Breast epithelium (tissue), 4 donors: Measurements from ENCODE around the gene CELF5. TPM values are rescaled to one million over a fixed set of nuclear protein-coding genes. Genes with fewer than 3 reads are reported as not detected.

Experiments used
- DNase-seq, 2 donors: peaks; one replicate each; pipeline ENCODE4 v3.0.0-alpha.2; 2019; ENCODE audit warnings: low spot score in 2 of 2
- H3K27ac ChIP-seq, 2 donors: fragments of 200-600 bp; sonication (generic) in 1 of 2; one replicate each; pipeline ENCODE4 v1.5.1; 2016 to 2019; ENCODE audit warnings: mild to moderate bottlenecking in 1 of 2
- H3K27me3 ChIP-seq, 2 donors: fragments of 200-600 bp; sonication (generic) in 1 of 2; one replicate each; pipeline versions ENCODE4 v1.5.1 to v1.6.0; 2017 to 2019; ENCODE audit warnings: control low read depth in 1 of 2, mild to moderate bottlenecking in 1 of 2
- H3K36me3 ChIP-seq: fragments of 200-600 bp; one replicate; pipeline ENCODE4 v1.5.1; 2019
- H3K4me1 ChIP-seq, 2 donors: fragments of 200-600 bp; sonication (generic); one replicate each; pipeline ENCODE4 v1.5.1; 2016 to 2019; ENCODE audit warnings: control low read depth in 1 of 2
- H3K4me3 ChIP-seq, 3 donors: fragments of 200-600 bp; sonication (generic); 1 replicate in 2 of 3; 2 replicates in 1 of 3; pipeline ENCODE4 v1.5.1; 2016 to 2019; ENCODE audit warnings: mild to moderate bottlenecking in 3 of 3, moderate library complexity in 2 of 3
- H3K9me3 ChIP-seq, 2 donors: fragments of 200-600 bp; sonication (generic) in 1 of 2; one replicate each; pipeline ENCODE4 v1.5.1; 2016 to 2019; ENCODE audit warnings: control low read depth in 1 of 2
- POLR2A ChIP-seq: fragments of 450-650 bp; IDR thresholded peaks from one replicate; pipeline ENCODE4 v1.6.1; 2016; ENCODE audit warnings: antibody characterized with exemption, mild to moderate bottlenecking, moderate library complexity
- POLR2AphosphoS5 ChIP-seq, 3 donors: sonication (generic); formaldehyde crosslinking; IDR thresholded peaks; one replicate each; pipeline ENCODE4 v1.6.1; 2017; ENCODE audit warnings: antibody characterized with exemption in 3 of 3
- intact Hi-C: fragments of 100-400 bp; cut with DNase I; formaldehyde crosslinking; loops from one replicate; pipeline ENCODE4 v1.15.1; 2023; ENCODE audit warnings: low total_unique reads
- total RNA-seq, 3 donors: library from RNA; depleted of rRNA; stranded (reverse); fragments of >200 nt; gene quantifications; one replicate each; pipeline ENCODE4 v1.1.0, GENCODE V29; 2016
- TF ChIP-seq, protein P1 (sequence below), 3 donors: fragments of 450-650 bp; IDR thresholded peaks; one replicate each; pipeline ENCODE4 v1.5.1; 2016 to 2017; ENCODE audit warnings: antibody characterized with exemption in 3 of 3, mild to moderate bottlenecking in 3 of 3, moderate library complexity in 3 of 3

The CELF5 gene
- total RNA-seq, 3 donors from 2014 or later = 0.33 to 0.59 TPM; not detected in 1

DNA sequence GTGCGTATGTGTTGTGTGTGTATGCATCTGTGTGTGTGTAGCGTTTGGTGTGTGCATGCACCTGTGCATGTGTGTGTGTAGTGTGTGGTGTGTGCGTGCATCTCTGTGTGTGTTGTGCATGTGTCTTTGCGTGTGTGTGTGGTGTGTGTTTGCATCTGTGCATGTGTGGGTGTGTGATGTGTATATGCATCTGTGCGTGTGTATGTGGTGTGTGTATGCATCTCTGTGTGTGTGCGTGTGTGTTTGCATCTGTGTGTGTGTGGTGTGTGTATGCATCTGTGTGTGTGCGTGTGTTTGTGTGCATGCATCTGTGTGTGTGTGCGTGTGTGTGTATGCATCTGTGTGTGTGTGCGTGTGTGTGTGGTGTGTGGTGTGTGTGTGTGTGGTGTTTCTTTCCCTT lies 20.6 kb downstream of the CELF5 start:
- no peaks in the 10 kb centered on the region for H3K4me1 ChIP-seq
- H3K4me3 ChIP-seq = no peak overlapping the region
- peaks cover 0 to 14% of the 10 kb centered on the region in 2 donors for H3K27me3 ChIP-seq
- H3K27ac ChIP-seq = no peak overlapping the region
- TF ChIP-seq POLR2A (no peak), POLR2AphosphoS5 (IDR thresholded peaks at IDR 0.05) (no peak)
- TF ChIP-seq, protein P1, sequence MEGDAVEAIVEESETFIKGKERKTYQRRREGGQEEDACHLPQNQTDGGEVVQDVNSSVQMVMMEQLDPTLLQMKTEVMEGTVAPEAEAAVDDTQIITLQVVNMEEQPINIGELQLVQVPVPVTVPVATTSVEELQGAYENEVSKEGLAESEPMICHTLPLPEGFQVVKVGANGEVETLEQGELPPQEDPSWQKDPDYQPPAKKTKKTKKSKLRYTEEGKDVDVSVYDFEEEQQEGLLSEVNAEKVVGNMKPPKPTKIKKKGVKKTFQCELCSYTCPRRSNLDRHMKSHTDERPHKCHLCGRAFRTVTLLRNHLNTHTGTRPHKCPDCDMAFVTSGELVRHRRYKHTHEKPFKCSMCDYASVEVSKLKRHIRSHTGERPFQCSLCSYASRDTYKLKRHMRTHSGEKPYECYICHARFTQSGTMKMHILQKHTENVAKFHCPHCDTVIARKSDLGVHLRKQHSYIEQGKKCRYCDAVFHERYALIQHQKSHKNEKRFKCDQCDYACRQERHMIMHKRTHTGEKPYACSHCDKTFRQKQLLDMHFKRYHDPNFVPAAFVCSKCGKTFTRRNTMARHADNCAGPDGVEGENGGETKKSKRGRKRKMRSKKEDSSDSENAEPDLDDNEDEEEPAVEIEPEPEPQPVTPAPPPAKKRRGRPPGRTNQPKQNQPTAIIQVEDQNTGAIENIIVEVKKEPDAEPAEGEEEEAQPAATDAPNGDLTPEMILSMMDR (IDR thresholded peaks at IDR 0.05) = no peak
- no peaks in the 10 kb centered on the region for H3K36me3 ChIP-seq
- H3K9me3 ChIP-seq = no peaks in the 10 kb centered on the region
- intact Hi-C loops = no loop called here
- DNase-seq = no peak

DNA sequence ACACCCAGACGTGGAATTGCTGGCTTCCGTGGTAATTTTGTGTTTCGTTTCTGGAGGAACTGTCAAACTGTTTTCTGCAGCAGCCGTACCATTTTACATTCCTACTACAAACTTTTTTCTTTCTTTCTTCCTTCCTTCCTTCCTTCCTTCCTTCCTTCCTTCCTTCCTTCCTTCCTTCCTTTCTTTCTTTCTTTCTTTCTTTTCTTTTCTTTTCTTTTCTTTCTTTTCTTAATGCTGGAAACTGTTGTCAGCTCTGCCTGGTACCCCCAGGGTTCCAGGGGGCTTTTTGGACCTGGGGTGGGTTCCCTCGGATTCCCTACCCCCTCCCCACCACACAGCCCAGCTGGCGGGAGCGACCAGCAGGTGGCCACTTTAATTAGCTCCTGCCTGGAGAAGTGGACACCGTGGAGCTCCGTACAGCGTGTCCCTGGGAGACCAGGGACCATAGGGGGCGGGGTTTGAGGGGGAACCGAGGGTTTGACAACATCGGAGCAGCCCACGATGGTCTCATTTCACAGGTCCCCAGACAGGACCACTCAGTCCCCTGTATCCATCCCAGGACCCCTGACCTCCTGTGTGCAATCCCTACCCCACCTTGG lies 24.4 kb downstream of the CELF5 start:
- Histone ChIP-seq H3K4me3 (no peak overlapping the region), H3K27me3 (peaks cover 0 to 11% of the 10 kb centered on the region in 2 donors), H3K27ac (no peak overlapping the region), H3K4me1 (no peaks in the 10 kb centered on the region), H3K9me3 (peaks cover 3 to 7% of the 10 kb centered on the region in 2 donors), H3K36me3 (no peaks in the 10 kb centered on the region)
- DNase-seq = no peak
- TF ChIP-seq POLR2AphosphoS5 (IDR thresholded peaks at IDR 0.05) (no peak), POLR2A (no peak)
- TF ChIP-seq, protein P1 (IDR thresholded peaks at IDR 0.05) = no peak
- intact Hi-C loops = no loop called here

DNA sequence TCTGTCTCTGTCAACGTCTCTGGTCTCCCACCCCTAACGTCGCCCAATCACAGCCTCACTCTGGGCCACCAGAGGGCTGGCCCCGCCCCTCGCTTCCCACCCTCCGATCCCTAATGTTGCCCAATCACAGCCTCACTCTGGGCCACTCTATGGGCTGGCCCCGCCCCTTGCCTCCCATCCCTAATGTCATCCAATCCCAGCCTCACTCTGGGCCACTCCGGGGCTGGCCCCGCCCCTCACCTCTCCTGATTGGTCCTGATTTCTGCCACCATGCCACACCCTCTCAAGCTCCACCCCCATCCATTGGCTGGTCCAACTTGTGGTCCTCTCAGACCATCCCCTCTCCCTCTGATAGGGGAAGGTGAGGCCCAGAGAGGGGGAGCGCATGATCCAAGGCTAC lies 24.9 kb downstream of the CELF5 start:
- no peak overlapping the region for H3K27ac ChIP-seq
- intact Hi-C loops = no loop called here
- H3K9me3 ChIP-seq = peaks cover 3 to 7% of the 10 kb centered on the region in 2 donors
- H3K4me3 ChIP-seq = no peak overlapping the region
- peaks cover 0 to 11% of the 10 kb centered on the region in 2 donors for H3K27me3 ChIP-seq
- H3K4me1 ChIP-seq = no peaks in the 10 kb centered on the region
- no peaks in the 10 kb centered on the region for H3K36me3 ChIP-seq
- TF ChIP-seq POLR2AphosphoS5 (IDR thresholded peaks at IDR 0.05) (no peak), POLR2A (no peak)
- TF ChIP-seq, protein P1 (IDR thresholded peaks at IDR 0.05) = no peak
- no peak for DNase-seq

DNA sequence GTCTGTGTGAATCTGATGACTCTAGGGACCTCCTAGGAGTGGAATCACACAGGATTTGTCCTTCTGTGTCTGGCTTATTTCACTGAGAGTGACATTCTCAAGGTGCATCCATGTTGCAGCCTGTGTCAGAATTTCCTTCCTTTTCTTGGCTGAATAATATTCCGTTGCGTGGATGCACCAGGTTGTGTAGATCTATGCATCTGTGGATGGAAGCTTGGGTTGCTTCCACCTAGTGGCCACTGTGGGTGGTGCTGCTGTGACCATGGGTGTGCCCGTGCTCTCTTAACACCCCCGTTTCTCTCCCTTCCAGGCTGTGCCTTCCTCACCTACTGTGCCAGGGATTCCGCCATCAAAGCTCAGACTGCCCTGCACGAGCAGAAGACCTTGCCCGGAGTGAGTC lies 26.2 kb downstream of the CELF5 start:
- no peaks in the 10 kb centered on the region for H3K4me1 ChIP-seq
- no peak overlapping the region for H3K4me3 ChIP-seq
- no peaks in the 10 kb centered on the region for H3K36me3 ChIP-seq
- TF ChIP-seq POLR2A = no peak
- TF ChIP-seq, protein P1 (IDR thresholded peaks at IDR 0.05) = peak in 2 of 3 donors; percentile 9 to 31
- peaks cover 0 to 11% of the 10 kb centered on the region in 2 donors for H3K27me3 ChIP-seq
- H3K27ac ChIP-seq = no peak overlapping the region
- H3K9me3 ChIP-seq = peaks cover 3 to 7% of the 10 kb centered on the region in 2 donors
- no peak for DNase-seq
- intact Hi-C loops = no loop called here

DNA sequence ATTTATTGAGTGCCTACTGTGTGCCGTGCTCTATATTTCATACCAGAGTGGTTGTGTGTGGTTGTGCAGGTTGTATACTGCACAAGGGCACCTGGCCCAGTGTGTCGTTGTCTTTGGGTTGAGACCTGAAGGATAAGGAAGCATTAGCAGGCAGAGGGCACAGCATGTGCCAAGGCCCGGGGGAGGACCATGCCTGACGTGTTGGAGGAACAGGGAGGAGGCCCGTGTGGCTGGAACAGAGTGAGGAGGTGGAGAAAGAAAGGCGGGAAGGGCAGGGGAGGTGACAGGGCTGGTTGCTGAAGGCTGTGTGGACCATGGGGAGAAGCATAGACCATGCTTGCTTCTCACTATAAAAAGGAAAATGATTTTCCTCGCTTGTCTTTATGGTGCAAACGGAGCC lies 26.8 kb downstream of the CELF5 start:
- no peaks in the 10 kb centered on the region for H3K4me1 ChIP-seq
- intact Hi-C loops = no loop called here
- peaks cover 3 to 7% of the 10 kb centered on the region in 2 donors for H3K9me3 ChIP-seq
- H3K27ac ChIP-seq = no peak overlapping the region
- H3K27me3 ChIP-seq = peaks cover 0 to 11% of the 10 kb centered on the region in 2 donors
- TF ChIP-seq, protein P1 (IDR thresholded peaks at IDR 0.05) = no peak
- TF ChIP-seq POLR2A (no peak), POLR2AphosphoS5 (IDR thresholded peaks at IDR 0.05) (no peak)
- H3K4me3 ChIP-seq = no peak overlapping the region
- no peak for DNase-seq
- no peaks in the 10 kb centered on the region for H3K36me3 ChIP-seq
